ENCODE data around the gene CUTC. TPM values are rescaled to one million over a fixed set of nuclear protein-coding genes. Genes with fewer than 3 reads are reported as not detected.

The CUTC gene
- total and polyA plus RNA-seq, 11 donors, result 27.0 to 53.2 (median 38.8) TPM

- Histone ChIP-seq H3K36me3 (peaks cover 0 to 82% (median 74%) of the 10 kb centered on the region in 9 donors), H3K4me1 (no peaks in the 10 kb centered on the region), H3K27me3 (no peaks in the 10 kb centered on the region), H3K27ac (no peak overlapping the region), H3K9me3 (peaks cover 0 to 6% (median 0%) of the 10 kb centered on the region in 12 donors), H3K4me3 (no peak overlapping the region)
- 90 to 94% (median 91%) methylated on average over 2 of the region's 2 CpGs for WGBS, 4 donors
- DNase-seq (no peak), ATAC-seq (no peak)
- intact Hi-C loops (cut with DNase I), result no loop called here
- TF ChIP-seq POLR2A (IDR thresholded peaks at IDR 0.05) (no peak), CTCF (IDR thresholded peaks at IDR 0.05) (no peak)
Measured at GRCh38 chr10:99758211-99758891, 26.3 kb downstream of the CUTC start.

- no peak for TF ChIP-seq CTCF (IDR thresholded peaks at IDR 0.05)
- TF ChIP-seq POLR2A (IDR thresholded peaks at IDR 0.05), result no peak
- peaks cover 0 to 62% (median 57%) of the 10 kb centered on the region in 9 donors for H3K36me3 ChIP-seq
Measured at GRCh38 chr10:99760321-99760720, 28.3 kb downstream of the CUTC start.

GRCh38 chr10:99761365-99761764, 29.3 kb downstream of the CUTC start:
- intact Hi-C loops (cut with DNase I), result no loop called here
- H3K4me1 ChIP-seq, result no peaks in the 10 kb centered on the region
- H3K36me3 ChIP-seq, result peaks cover 0 to 51% (median 47%) of the 10 kb centered on the region in 9 donors
- peaks cover 0 to 6% (median 0%) of the 10 kb centered on the region in 12 donors for H3K9me3 ChIP-seq
- no peak for ATAC-seq
- no peak overlapping the region for H3K27ac ChIP-seq
- H3K27me3 ChIP-seq, result no peaks in the 10 kb centered on the region
- no peak overlapping the region for H3K4me3 ChIP-seq
- DNase-seq, result no peak
- TF ChIP-seq CTCF (IDR thresholded peaks at IDR 0.05) (no peak), POLR2A (IDR thresholded peaks at IDR 0.05) (no peak)

More at GRCh38 chr10:99760321-99760720, 28.3 kb downstream of the CUTC start:
- Histone ChIP-seq H3K4me3 (no peak overlapping the region), H3K4me1 (no peaks in the 10 kb centered on the region), H3K27ac (no peak overlapping the region), H3K27me3 (no peaks in the 10 kb centered on the region), H3K9me3 (peaks cover 0 to 6% (median 0%) of the 10 kb centered on the region in 12 donors)
- ATAC-seq (no peak), DNase-seq (no peak)
- intact Hi-C loops (cut with DNase I), result no loop called here
- WGBS, 4 donors, result 94 to 100% (median 97%) methylated on average over 1 of the region's 1 CpG

- peaks cover 0 to 4% (median 0%) of the 10 kb centered on the region in 12 donors for H3K9me3 ChIP-seq
- H3K27ac ChIP-seq, result no peak overlapping the region
- DNase-seq, result no peak
- H3K36me3 ChIP-seq, result peaks cover 0 to 8% (median 3%) of the 10 kb centered on the region in 9 donors
- ATAC-seq, result no peak
- no peak overlapping the region for H3K4me3 ChIP-seq
- TF ChIP-seq CTCF (IDR thresholded peaks at IDR 0.05), result no peak
- TF ChIP-seq POLR2A (IDR thresholded peaks at IDR 0.05), result no peak
- H3K27me3 ChIP-seq, result no peaks in the 10 kb centered on the region
- 76 to 85% (median 80%) methylated on average over 4 of the region's 4 CpGs for WGBS, 4 donors
- intact Hi-C loops (cut with DNase I), result no loop called here
- H3K4me1 ChIP-seq, result no peaks in the 10 kb centered on the region
Measured at GRCh38 chr10:99765672-99766301, 33.8 kb downstream of the CUTC start.
